GM18861 (cell line): ENCODE measurements around the gene SPTAN1.
"Not testable (repeated sequence)": the region's sequence is repeated elsewhere in the genome, so short reads cannot be mapped to it uniquely, and the experiment has no call there.

ENCODE experiments used
- ATAC-seq: cut with Tn5 transposase; IDR thresholded peaks from one replicate; pipeline ENCODE4 v1.9.1; 2021; ENCODE audit not compliant: unreplicated experiment

SPTAN1 gene

DNA sequence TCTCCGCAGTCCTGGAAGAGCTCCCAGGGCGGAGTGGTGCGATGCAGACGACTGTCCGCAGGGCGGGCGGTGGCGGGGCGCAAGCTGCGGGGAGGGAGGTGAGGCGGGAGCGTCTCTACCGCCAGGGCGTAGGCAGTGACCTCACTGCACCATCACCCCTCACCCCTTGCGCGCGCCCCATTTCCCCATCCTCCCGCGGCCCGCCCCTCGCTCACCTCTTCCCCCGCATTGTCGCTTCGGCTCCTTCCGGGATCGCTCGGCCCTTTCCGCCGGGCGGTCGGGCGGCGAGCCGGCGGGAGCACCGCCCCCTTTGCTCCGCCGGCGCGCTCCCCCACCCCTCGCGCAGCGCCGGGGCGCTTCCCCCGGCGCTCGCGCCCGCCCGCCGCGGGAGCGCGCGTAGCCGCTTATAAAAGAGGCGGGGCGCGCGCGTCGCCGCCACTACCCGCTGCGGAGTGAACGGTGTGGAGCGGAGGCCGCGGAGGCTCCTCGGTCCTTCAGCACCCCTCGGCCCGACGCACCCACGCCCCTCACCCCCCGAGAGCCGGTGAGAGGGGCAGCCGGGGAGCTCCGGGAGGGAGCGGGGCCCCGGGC lies at the start of gene SPTAN1:
SPTAN1 (plus strand) TSS at position 435 of the 591 bp plus-strand sequence. CDS start 14,154 bp downstream, outside the sequence.
- ATAC-seq = peak; percentile 58

DNA sequence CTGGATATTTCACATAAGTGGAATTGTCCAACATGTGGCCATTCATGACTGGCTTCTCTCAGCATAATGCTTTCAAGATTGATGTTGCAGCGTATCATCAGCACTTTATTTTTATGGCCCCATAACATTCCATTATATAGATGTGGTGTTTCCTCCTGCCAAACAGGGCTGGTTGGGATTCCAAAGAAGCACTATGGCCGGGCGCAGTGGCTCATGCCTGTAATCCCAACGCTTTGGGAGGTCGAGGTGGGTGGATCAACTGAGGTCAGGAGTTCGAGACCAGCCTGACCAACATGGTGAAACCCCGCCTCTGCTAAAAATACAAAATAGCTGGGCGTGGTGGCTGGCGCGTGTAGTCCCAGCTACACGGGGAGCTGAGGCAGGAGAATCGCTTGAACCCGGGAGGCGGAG lies 49.0 kb upstream of the SPTAN1 start:
- not testable (repeated sequence) for ATAC-seq

DNA sequence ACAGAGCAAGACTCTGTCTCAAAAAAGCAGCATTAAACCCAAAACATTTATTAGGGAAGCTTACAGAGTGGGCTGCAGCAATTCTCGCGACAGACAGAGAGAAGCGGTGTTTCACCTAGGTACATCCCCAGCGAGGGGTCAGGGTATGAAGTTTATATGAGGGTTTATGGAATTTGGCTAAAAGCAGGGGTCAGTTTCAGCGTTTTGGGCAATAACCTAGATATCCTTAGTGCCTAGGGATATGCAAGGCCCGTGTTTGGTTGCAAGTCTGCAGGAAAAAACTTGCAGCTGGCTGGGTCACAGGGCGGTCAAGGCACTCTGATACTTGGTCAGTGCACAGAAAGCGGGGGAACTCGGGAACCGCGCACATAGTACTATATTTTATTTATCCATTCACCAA lies 48.5 kb upstream of the SPTAN1 start:
- no peak for ATAC-seq

DNA sequence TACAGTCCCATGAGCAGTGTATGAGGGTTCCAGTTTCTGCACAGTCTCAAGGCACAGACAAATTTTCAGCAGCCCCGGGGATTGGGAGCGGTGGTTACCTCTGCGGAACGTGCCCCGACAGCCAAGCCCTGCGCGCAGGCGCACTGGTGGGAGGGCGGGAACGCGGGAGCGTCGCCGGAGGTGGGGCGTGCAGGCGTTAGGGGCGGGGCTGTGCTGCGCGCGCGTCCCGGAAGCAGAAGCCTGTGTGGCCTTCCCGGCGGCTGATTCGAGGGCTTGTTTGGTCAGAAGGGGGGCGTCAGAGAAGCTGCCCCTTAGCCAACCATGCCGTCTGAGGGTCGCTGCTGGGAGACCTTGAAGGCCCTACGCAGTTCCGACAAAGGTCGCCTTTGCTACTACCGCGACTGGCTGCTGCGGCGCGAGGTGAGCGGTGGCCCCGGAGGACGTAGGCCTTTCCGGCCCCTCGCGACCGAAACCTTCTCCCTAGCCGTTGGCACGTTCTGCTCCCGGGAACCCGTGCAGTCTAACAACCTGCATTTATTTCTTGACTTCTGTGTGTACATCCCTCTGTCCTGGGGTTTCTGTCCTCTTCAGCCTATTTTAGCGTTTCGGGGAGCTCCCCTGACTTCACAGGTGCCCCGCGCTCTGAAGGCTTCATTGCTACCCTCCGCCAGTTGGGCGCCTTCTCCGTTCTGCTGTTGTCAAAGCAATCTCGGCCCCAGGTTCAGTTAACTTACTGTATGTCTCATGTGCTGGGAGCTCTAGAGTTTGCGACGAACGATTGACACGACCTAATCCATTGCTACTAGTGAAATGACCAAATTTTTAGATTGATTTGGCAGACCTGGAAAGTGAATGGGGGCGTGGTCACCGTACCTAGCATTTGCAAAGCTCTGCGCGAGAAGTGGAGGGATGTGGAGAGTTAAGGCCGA lies 47.6 kb upstream of the SPTAN1 start, which contains the start of gene GLE1:
GLE1 (plus strand) TSS at position 235 of the 929 bp plus-strand sequence; CDS start at position 322, 87 bp downstream.
- peak; percentile 78 for ATAC-seq

DNA sequence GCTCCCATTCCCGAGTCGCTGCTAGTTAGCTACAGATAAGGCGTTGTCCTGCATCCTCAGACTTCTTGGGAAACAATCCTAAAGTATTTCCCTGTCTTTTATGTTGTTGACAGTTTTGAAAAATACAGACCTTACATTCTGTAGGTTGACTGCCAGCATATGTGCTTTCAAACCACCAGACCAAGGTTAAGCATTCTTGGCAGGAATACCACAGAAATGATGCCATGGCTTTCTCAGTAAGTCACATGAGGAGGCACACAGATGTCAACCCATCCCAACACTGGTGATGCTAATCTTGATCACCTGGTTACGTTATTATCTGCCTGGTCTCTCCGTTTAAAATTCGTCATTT lies 47.0 kb upstream of the SPTAN1 start:
- no peak for ATAC-seq

DNA sequence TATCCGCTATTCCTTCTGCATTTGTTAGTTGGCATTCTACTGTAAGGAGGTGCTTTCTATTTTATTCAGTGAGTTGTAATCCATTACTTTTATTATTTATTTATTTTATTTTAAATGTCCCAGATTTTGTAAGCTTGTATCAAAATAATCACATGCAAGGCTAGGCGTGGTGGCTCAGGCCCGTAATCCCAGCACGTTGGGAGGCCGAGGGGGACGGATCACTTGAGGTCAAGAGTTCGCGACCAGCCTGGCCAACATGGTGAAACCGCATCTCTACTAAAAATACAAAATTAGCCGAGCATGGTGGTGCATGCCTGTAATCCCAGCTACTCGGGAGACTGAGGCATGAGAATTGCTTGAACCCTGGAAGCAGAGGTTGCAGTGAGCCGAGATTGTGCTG lies 46.5 kb upstream of the SPTAN1 start:
- not testable (repeated sequence) for ATAC-seq

DNA sequence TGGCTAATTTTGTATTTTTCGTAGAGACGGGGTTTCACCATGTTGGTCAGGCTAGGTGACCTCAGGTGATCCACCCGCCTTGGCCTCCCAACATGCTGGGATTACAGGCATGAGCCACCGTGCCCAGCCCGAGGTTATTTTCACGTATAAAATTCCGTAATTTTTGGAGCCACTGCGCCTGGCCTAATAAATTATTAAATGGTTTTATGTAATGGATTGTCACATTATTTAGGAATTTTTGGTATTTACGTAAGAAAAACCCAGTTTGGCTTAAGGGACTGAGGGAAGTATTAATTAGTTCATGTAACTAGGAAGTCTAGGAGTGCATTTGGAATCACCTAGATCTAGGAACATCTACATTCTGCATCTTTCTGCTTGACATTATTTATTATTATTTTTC lies 39.6 kb upstream of the SPTAN1 start:
- no peak for ATAC-seq

DNA sequence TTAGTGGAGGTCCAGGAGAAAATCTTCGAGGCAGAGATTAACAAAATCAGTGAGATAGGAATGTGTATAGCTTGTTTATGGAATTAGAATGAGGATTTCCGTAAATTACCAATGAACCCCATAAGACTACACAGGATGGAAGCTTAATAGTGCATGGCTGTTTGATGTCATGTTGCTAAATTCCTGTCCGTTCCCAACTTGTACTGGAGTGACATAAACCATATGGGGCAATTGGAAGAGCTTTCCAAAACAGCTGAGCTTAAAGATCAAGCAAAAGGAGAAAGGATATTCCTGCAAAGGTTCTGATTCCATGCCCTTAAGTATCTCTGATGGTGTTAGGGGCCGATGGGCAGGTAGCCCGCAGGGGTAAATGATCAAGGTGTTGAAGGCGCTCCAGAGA lies 30.4 kb upstream of the SPTAN1 start:
- no peak for ATAC-seq

DNA sequence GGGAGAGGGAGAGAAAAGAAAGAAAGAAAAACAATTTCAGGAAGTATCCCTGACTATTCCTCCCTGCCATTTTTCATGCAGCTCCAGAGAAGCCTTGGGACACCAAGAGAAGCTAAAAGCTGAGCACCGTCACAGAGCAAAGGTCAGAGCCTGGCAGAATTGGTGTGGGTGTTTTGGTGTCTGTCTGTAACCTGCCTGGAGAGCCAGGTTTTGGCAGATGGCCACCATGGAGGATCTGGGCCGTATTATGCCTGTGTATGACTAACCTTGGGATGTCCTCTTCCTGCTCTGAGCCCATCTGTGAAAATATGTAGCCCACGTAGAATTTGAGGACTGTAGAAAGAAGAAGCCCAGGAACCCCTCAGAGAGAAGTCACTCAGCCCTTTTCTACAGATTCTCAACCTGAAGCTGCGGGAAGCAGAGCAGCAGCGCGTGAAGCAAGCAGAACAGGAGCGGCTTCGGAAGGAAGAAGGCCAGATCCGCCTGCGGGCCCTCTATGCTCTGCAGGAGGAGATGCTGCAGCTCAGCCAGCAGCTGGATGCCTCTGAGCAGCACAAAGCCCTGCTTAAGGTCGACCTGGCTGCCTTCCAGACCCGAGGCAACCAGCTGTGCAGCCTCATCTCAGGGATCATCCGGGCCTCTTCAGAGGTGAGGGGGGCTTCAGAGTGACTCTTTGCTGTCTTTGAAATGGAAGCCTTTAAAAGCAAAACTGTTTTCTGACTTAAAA lies 29.0 kb upstream of the SPTAN1 start:
- no peak for ATAC-seq

DNA sequence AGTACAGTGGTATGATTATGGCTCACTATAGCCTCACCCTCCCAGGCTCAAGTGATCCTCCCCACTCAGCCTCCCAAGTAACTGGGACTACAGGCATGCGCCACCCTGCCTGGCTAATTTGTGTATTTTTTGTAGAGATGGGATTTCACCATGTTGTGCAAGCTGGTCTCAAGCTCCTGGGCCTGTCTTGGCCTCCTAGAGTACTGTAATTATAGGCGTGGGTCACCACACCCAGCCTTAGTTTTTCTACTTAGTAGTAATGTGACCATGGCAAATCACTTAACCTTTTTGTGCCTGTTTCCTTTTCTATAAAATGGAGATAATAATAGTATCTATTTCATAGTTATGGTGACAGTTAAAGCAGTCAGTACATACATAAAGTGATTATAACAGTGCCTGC lies 25.7 kb upstream of the SPTAN1 start:
- no peak for ATAC-seq

DNA sequence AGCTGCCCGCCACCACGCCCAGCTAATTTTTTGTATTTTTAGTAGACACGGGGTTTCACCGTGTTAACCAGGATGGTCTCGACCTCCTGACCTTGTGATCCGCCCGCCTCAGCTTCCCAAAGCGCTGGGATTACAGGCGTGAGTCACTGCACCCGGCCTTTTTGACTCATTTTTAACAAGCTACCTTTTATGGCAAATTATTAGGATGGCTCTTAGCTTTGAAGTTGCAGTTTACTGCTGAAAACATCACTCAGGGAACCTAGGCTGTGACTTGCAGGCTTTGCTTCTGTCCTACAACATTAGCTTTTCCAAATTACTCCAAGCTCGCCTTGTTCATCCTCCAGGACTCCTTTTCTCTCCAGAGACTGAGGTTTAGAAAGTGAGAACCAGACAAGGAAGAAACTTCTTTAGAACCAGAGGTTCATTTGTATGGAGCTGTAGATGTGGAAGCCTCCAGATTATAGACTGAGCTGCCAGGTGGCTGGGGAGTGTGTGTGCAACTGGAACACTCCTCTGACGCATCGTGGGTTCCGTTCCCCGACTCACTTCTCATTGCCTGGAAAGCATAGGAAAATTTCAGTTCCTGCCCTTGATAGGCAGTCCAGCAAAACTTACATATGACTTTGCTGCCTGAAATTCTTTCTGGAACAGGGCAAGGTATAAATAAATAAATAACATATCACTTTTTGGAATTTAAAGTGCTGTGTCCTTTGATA lies 23.8 kb upstream of the SPTAN1 start:
- no peak for ATAC-seq

DNA sequence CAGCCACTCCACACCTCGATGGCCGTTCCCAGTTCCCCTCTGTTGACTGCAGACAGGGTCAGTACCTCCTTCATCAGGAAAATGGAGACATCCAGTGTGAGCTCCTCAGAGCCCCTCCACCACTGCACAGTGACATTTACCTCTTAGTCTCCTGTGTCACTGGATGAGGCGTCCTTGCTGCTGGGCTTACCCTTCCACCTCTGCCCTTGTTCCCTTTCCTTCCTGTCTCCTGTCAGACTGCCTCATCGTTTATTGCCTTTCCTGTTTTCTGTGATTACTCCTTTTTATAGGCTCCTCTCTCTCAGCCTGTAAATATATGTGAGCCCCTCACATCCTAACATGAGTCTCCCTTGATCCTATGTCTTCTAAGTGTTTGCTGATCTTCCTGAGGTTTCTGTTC lies 23.2 kb upstream of the SPTAN1 start:
- ATAC-seq = no peak

DNA sequence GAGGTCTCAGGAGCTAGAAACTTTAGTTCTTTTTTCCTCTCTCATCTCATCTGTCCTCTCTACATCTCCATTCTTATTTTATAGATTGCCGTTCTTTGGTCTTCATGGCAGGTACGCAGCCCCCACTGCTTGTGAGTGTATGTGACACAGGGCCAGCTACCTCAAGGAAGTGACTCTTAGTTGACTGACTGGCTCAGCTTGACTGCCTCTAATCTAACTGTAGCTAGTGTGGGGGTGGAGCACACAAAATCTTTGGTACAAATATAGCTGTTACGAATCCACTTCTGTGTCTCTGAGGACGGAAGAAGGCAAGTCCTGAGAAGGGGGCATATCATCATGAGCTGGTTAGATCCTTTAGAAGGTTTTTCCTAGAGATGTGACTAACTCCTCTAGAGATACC lies 19.8 kb upstream of the SPTAN1 start:
- no peak for ATAC-seq

DNA sequence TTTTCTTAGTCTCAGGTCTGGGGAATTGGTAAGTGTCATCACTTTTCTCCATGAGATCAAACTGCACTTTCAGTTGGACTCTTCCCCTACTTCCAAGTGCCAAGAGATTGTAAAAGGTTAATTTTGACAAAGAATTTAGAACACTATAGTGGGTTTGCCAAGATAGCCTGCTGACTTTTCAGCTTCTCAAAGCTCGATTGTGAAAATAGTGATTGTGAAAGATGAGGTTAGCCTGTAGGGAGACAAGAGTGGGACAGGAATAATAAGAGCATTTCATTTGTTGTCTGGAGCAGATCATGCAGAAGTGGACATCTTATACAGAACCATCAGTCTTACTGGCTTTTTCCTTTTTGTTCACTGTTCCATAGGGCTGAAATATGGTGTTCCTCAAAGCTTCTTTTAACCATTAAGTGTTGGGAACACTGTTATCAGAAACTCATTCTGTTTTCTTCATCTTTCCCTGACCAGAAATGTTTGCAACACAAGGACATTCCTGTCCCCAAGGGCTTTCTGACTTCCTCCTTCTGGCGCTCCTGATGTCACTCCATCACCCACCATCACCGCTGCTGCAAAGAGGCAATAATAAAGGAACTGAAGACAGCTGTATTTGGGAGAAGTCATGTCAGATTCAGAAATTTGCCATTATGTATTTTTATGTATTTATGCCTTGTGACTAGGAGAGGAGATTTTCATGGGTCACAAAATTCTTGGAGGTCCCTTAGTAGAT lies 11.6 kb upstream of the SPTAN1 start:
- no peak for ATAC-seq

DNA sequence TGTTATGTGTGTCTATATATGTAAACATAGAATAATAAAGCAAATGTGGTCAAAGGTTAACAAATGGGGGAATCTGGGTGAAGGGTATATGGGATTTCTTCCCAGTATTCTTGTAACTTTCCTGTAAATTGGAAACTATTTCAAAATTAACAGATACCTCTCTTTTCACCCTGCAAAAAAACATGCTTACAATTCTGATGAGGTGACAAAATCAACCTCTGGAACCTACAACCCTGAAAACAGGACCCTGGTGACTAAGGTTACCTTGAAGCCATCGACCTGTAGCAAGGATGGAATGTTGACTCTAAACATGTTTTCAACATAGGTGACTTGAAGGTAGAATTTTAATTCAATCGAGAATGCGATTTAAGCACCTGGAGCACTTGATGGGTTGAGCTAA lies 5.9 kb upstream of the SPTAN1 start:
- no peak for ATAC-seq

DNA sequence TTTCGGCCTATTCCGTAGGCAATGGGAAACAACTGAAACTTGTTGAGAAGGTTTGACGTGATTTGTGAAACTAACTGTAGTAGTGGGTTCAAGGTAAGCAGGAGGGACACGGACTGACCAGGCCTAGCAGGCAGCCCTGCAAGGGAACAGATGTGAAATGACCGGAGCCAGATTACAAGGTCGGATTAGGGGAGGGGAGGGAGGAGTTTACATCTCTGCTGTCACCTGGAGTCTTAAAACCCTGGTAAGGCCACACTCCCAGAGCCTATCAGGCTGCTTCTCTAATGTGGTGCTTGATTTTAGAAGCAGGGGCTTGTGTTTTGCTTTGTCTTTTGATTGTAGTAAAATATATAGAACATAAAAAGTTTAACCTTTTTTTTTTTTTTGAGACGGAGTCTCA lies 3.5 kb upstream of the SPTAN1 start:
- no peak for ATAC-seq

DNA sequence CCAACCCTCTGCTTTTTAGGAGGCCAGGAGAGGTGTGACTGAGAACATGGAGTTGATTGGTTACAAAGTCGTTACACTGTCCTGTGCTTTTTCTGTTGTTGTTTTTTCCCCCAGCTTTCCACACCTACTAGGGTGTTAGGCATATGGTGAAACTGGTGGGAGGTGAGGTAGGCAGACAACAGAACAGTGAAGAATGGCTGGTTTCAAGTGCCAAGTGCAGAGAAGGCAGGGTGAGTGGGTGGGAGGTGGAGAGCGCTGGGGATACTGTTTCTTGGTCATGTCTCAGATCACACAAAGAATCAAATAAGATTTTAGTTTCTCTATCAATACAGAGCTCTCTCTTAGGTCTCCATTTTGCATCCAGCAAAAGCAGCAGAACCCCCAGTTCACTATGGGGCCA lies 2.2 kb upstream of the SPTAN1 start:
- no peak for ATAC-seq

DNA sequence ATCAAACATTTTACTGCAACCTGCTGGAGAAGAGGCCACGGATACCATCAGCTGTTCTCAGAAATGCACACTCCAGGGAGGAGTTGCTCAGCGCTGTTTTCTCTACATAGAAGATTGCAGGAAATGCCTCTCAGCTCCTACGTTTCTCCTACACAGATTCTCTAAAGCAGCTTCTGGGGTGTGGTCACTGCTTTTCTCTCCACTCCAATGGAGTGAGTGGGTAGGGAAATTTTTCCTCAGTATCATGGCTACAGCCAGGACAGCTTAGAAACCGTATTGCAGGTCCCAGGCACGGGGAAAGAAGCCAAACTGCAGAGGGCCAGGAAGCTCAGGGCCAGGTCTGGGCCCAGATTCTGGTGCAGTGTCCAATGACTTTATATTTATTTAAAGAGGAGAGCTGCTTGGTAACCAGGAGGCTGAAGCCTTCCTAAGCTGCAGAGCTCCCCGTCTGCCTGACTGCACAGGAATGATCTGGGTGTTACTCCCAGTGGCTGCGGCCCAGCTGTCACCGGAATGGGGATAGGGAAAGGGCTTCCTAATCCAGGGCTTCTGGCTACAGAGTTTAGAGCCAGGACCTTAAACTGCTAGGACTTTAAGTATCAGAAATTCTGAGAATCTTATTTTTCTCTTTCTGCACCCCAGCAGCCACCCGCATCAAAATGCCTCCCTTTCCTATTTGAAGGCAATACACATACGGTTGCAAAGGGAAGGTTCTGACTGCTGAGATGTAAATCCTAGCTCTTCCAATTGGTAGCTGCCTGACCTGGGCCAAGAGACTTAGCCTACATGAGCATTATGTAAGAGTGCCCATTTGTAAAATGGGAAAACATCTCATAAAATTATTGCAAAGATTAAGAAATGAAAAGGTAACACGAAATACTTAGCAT lies 1.4 kb upstream of the SPTAN1 start:
- no peak for ATAC-seq

DNA sequence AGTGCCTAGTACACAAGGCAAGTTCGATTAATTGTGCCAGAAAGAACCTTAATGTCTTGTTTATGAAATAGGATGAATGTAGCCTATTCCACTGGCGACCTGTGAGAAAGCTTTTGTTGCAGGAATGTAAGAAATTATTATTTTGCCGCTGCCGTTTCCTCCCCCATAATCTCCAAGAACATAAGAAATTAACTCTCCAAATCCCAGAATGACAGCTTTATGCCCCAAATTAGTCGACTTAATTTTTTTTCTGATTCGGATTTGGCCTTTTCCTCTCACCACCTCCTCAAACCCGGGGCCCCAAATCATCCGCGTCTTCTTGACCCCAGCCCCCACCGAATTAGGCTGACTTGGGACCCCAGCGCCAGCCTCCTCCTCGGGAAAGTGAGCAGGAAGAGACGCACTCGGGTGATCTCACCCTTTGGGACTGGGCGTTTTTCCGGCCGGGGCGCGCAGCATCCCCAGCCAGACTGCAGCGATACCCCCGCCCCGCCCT lies 682 bp upstream of the SPTAN1 start:
- ATAC-seq = no peak
